Stimulated activated CD8-positive, alpha-beta memory T cell treated with anti-CD3 and anti-CD28 coated beads, Interleukin-4, amount 100 ng/mL, for 24 hours (primary cell): Measurements from ENCODE around the gene CLSTN2.

Source experiments
- DNase-seq: peaks from one replicate; pipeline ENCODE4 v3.0.0-alpha.2; 2020; ENCODE audit warnings: low read depth

Gene CLSTN2

DNA sequence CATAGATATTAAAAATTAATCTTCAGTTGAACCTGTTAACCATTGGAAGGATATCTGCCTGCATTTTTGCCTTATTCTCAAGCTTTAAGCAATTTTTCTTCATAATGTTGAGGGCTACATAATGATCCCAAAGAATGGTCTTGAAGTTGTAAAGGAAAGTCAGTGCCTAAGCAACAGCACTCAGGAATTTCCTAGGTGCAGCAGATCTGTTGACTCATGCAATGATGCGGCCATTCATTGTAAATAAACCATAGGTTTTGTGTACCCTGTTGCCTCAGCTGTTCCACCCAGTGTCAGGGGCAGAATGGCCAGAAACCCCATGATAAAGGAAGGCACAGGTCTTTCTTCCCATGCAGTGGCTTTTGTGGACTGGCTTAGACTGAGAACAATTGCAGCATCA, 664.5 kb downstream of the CLSTN2 start:
- DNase-seq, result no peak

DNA sequence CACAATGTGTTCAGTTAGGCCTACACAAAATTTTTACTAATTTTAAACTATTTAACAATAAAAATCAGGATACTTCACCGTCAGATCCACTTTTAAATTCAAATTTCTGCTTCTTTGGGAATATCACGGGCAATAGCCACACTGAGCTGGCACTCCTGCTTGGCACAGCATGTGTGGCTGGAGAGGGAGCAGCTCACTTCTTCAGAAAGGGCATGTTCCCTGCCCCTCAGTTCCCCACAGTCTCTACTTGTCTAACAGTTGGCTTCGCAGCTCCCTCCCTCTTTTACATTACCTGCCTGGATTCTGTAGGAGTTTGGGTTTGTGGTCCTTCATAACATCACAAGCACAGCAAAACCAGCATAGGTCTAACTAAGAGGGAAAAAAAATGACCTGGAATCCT, 666.9 kb downstream of the CLSTN2 start:
- no peak for DNase-seq

DNA sequence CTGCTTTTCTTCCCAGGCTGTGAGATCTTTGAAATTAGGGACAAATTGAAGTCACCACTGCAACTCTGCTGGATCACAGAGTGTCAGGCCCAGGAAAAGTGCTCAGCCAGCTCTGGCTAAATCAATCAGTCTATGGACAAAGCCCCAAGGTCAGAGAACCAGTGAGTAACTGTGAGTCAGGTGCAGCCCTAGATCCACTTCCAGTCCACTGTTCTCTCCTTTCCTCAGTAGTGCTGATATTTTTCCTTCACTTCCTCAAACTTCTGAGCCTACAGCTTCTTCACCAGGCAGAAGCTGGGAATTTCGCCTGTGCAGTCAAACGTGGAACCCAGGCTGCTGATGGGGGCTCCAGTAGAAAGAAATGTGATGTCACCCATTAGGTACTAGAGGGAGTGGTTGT, 667.8 kb downstream of the CLSTN2 start:
- no peak for DNase-seq

DNA sequence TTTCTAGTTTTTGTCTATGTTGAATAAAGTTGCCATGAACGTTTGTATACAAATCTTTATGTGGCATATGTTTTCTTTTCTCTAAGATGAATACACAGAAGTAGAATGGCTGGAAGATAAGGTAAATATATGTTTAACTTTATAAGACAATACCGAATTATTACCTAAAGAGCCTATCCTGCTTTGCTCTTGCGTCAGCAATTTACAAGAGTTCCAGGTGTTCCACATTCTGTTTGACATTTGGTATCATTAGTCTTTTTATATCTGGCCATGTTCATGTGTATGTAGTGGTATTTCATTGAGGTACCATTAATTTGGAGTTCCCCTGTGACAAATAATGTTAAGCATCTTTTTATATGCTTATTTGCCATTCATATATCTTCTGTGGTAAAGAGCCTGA, 668.8 kb downstream of the CLSTN2 start:
- DNase-seq, result no peak

DNA sequence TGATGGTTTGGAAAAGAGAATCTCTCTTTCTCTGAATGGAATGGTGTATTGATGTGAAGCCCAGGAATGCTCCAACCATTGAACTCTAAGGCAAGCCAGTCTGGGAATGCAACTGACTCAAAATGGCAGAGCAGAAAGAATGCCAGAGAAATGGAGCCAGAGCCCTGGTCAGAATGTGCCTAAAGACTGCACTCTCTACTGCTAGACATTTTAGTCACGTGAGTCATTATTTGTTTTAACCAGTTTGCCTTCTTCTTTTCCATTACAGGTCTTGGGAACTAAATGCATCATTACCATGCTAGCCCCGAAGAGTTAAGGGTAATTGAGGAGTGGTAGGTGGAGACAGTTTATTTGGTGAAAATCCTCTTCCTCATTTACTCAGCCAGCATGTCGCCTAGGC, 675.6 kb downstream of the CLSTN2 start:
- DNase-seq, result no peak

DNA sequence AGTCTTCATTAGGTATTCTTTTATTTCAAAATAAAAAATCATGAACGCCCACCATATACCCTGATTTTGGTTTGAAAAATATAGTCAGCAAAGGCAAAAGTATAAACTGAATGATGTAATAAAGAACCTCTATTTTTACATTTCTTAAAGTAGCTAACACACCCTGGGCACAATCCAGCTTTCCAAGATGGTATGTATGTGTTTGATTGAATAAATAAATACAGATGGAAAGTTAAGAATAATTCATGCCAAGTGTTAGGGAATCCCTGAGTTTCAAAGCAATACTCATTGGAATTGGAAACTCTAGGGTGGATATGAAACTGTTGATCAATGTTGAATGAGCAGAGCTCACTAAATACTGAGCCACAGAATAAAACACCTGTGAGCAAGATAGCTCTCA, 679.0 kb downstream of the CLSTN2 start:
- no peak for DNase-seq

DNA sequence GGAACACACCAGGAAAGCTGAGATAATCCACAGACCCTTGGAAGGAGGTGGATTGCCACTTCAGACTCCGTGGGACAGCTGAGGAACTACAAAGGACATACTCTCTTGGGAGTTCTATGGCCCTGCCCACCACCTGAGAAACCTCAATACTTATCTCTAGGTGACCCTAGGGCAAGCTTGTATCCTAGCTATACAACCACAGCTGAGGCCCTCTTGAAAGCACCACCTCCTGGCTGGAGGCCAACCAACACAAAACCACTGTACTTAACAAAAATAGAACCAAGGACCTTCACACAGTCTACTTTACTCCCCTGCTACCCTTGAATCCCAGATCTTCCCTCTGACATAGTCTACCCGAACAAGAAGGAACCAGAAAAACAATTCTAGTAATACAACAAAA, 682.1 kb downstream of the CLSTN2 start:
- no peak for DNase-seq

DNA sequence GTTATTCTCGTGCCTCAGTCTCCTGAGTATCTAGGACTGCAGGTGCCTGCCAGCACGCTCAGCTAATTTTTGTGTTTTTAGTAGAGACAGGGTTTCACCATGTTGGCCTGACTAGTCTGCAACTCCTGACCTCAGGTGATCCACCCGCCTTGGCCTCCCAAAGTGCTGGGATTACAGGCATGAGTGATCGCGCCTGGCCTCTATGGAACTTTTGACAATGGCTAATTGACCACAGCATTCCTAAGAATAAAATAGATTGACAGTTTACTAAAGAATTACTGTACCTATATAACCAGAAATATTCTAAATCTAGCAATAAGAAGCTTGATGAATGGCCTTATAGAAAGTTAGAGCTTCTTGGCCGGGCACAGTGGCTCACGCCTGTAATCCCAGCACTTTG, 691.9 kb downstream of the CLSTN2 start:
- no peak for DNase-seq
